Fibroblast of lung (primary cell): ENCODE data around the gene CT45A10. TPM values are rescaled to one million over a fixed set of nuclear protein-coding genes. Genes with fewer than 3 reads are reported as not detected.
"Not testable (repeated sequence)": the region's sequence is repeated elsewhere in the genome, so short reads cannot be mapped to it uniquely, and the experiment has no call there.

Source experiments
- DNase-seq, 2 donors: peaks; one replicate each; pipeline versions ENCODE4 v3.0.0 to v3.0.0-alpha.2; 2010; ENCODE audit warnings: low read depth in 2 of 2
- H2AFZ ChIP-seq: 2 replicates; pipeline ENCODE4 v1.5.1; 2012; ENCODE audit warnings: low read length, control low read depth, inconsistent platforms
- H3K27ac ChIP-seq: 2 replicates; pipeline ENCODE4 v1.5.1; 2011; ENCODE audit warnings: low read length, control low read depth; ENCODE audit not compliant: insufficient read depth
- H3K27me3 ChIP-seq: 2 replicates; pipeline ENCODE4 v1.5.1; 2011; ENCODE audit warnings: mild to moderate bottlenecking, low read length; ENCODE audit not compliant: control insufficient read depth, insufficient read depth
- H3K36me3 ChIP-seq: 2 replicates; pipeline ENCODE4 v1.5.1; 2011; ENCODE audit warnings: low read length; ENCODE audit not compliant: control insufficient read depth, insufficient read depth
- H3K4me1 ChIP-seq: 2 replicates; pipeline ENCODE4 v1.5.1; 2011; ENCODE audit warnings: low read length; ENCODE audit not compliant: control insufficient read depth, insufficient read depth; ENCODE audit errors: extremely low read depth
- H3K4me2 ChIP-seq: 2 replicates; pipeline ENCODE4 v1.5.1; 2011; ENCODE audit warnings: low read length, control low read depth; ENCODE audit not compliant: insufficient read depth; ENCODE audit errors: extremely low read depth
- H3K4me3 ChIP-seq, 4 experiments: fragments of 200-600 bp in 1 of 4; sonication (generic) in 1 of 4; replicated peaks in 1 of 4; 2 replicates each; pipeline ENCODE4 v1.5.1; 2011 to 2016; ENCODE audit warnings: low read length in 4 of 4, low read depth in 3 of 4, mild to moderate bottlenecking in 3 of 4, control low read depth in 2 of 4, inconsistent platforms in 1 of 4, mixed read lengths in 1 of 4; ENCODE audit not compliant: insufficient read depth in 1 of 4; ENCODE audit errors: control extremely low read depth in 1 of 4
- H3K79me2 ChIP-seq: 2 replicates; pipeline ENCODE4 v1.5.1; 2012; ENCODE audit warnings: mild to moderate bottlenecking, low read length, inconsistent platforms; ENCODE audit not compliant: control insufficient read depth, insufficient read depth
- H3K9ac ChIP-seq: 2 replicates; pipeline ENCODE4 v1.5.1; 2011; ENCODE audit warnings: mild to moderate bottlenecking, low read length, control low read depth; ENCODE audit not compliant: insufficient read depth
- H3K9me3 ChIP-seq: 2 replicates; pipeline ENCODE4 v1.5.1; 2012; ENCODE audit warnings: low read depth, low read length; ENCODE audit not compliant: control insufficient read depth, insufficient read depth
- H4K20me1 ChIP-seq: 2 replicates; pipeline ENCODE4 v1.5.1; 2011; ENCODE audit warnings: low read length; ENCODE audit not compliant: control insufficient read depth, insufficient read depth; ENCODE audit errors: extremely low read depth
- CTCF ChIP-seq, 2 donors: IDR thresholded peaks in 1 of 2; conservative IDR thresholded peaks in 1 of 2; 1 replicate in 1 of 2; 2 replicates in 1 of 2; pipeline ENCODE4 v1.5.1; 2011 to 2012; ENCODE audit warnings: low read length in 2 of 2, control low read depth in 1 of 2, inconsistent platforms in 1 of 2, low read depth in 1 of 2, mild to moderate bottlenecking in 1 of 2
- EZH2 ChIP-seq: IDR thresholded peaks from 2 replicates; pipeline ENCODE4 v1.5.1; 2012; ENCODE audit warnings: low read length, control low read depth, mild to moderate bottlenecking; ENCODE audit errors: missing control alignments
- polyA plus RNA-seq, 2 donors: library from polyadenylated mRNA; depleted of rRNA in 1 of 2; stranded (reverse) in 1 of 2; unstranded in 1 of 2; fragments of >200 nt; gene quantifications; 2 replicates each; pipeline ENCODE4 v1.2.1, GENCODE V29; 2011 to 2012; ENCODE audit warnings: missing spikeins in 1 of 2
- total RNA-seq: library from RNA; depleted of rRNA; stranded (reverse); fragments of >200 nt; gene quantifications from 2 replicates; pipeline ENCODE4 v1.2.1, GENCODE V29; 2014

The CT45A10 gene
- total and polyA plus RNA-seq, 2 donors (not counting 1 experiment from before 2014, with no cell fraction given): not detected

DNA sequence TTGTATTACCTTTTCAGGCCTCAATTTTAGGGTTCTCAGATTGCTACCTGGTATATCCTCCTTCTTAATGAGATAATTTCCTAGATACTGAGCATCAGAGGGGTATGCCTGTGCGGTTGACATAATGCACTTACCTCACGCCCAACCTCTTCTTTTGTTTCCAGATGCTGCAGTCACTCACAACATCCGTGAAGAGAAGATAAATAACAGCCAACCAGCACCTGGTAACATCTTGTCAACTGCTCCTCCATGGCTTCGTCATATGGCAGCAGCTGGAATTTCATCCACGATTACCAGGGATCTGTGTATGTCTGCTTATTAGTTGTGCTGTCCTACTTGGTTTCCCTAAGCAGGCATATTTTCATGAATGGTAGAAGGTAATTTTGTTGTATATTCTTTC lies 17.0 kb upstream of the CT45A10 start:
- no peak overlapping the region for H3K4me3 ChIP-seq
- no peaks in the 10 kb centered on the region for H3K79me2 ChIP-seq
- H3K4me1 ChIP-seq: no peaks in the 10 kb centered on the region
- H3K9ac ChIP-seq: no peak overlapping the region
- DNase-seq: no peak
- no peaks in the 10 kb centered on the region for H3K9me3 ChIP-seq
- no peaks in the 10 kb centered on the region for H3K36me3 ChIP-seq
- no peak overlapping the region for H3K27ac ChIP-seq
- no peak overlapping the region for H2AFZ ChIP-seq
- H4K20me1 ChIP-seq: no peaks in the 10 kb centered on the region
- no peaks in the 10 kb centered on the region for H3K27me3 ChIP-seq
- no peak for TF ChIP-seq EZH2
- TF ChIP-seq CTCF (conservative IDR thresholded peaks at IDR 0.05 in 1 of 2, IDR thresholded peaks at IDR 0.05 in 1 of 2; ENCODE audit: low read depth in 1 of 2, low read length in 2 of 2): no peak
- H3K4me2 ChIP-seq: no peak overlapping the region

- Histone ChIP-seq H3K27me3 (no peaks in the 10 kb centered on the region), H3K9me3 (no peaks in the 10 kb centered on the region), H3K36me3 (no peaks in the 10 kb centered on the region), H4K20me1 (no peaks in the 10 kb centered on the region), H2AFZ (no peak overlapping the region), H3K27ac (no peak overlapping the region), H3K4me2 (no peak overlapping the region), H3K4me3 (no peak overlapping the region), H3K79me2 (no peaks in the 10 kb centered on the region), H3K4me1 (no peaks in the 10 kb centered on the region), H3K9ac (no peak overlapping the region)
- no peak for TF ChIP-seq EZH2
- no peak for TF ChIP-seq CTCF (conservative IDR thresholded peaks at IDR 0.05 in 1 of 2, IDR thresholded peaks at IDR 0.05 in 1 of 2; ENCODE audit: low read depth in 1 of 2, low read length in 2 of 2)
- no peak for DNase-seq
Measured at GRCh38 chrX:135892781-135893180, 463 bp downstream of the CT45A10 start.

DNA sequence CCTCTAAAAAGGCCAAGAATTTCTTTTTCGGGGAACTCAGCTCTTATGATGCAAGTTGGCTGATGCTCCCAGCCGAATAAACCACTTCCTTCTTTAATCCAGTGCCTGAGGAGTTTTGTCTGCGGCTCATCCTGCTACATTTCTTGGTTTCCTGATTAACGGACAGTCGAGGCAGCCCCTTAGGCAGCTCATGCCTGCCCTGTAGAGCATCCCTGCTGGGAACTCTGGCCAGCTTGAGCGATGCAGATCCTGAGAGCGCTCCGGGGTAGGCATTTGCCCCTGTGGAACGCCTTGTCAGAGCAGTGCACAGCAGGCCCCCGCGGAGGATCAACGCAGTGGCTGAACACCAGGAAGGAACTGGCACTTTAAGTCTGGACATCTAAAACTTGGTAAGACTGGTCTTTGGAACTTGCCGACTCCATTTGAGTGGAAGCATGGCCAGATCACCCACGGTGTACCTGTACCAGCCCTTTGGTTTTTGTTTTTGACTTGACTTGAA lies 3.1 kb downstream of the CT45A10 start:
- no peak for TF ChIP-seq EZH2
- TF ChIP-seq CTCF (conservative IDR thresholded peaks at IDR 0.05 in 1 of 2, IDR thresholded peaks at IDR 0.05 in 1 of 2; ENCODE audit: low read depth in 1 of 2, low read length in 2 of 2): no peak
- Histone ChIP-seq H3K27ac (no peak overlapping the region), H3K79me2 (no peaks in the 10 kb centered on the region), H3K36me3 (no peaks in the 10 kb centered on the region), H3K4me1 (no peaks in the 10 kb centered on the region), H2AFZ (no peak overlapping the region), H3K9me3 (no peaks in the 10 kb centered on the region), H4K20me1 (no peaks in the 10 kb centered on the region), H3K4me2 (no peak overlapping the region), H3K27me3 (no peaks in the 10 kb centered on the region), H3K9ac (no peak overlapping the region), H3K4me3 (no peak overlapping the region)
- no peak for DNase-seq

- H3K27me3 ChIP-seq, H3K4me3 ChIP-seq, H3K79me2 ChIP-seq, H2AFZ ChIP-seq, H3K9me3 ChIP-seq, H3K36me3 ChIP-seq, H4K20me1 ChIP-seq, H3K27ac ChIP-seq, DNase-seq, H3K4me2 ChIP-seq, H3K4me1 ChIP-seq, H3K9ac ChIP-seq: not testable (repeated sequence)
Measured at GRCh38 chrX:135888976-135889375, 4.3 kb downstream of the CT45A10 start.

GRCh38 chrX:135888230-135888629 lies 5.0 kb downstream of the CT45A10 start:
- not testable (repeated sequence) for H3K4me3 ChIP-seq, H3K9ac ChIP-seq, H3K4me1 ChIP-seq, DNase-seq, H3K27me3 ChIP-seq, H3K36me3 ChIP-seq, H3K79me2 ChIP-seq, H2AFZ ChIP-seq, H3K4me2 ChIP-seq, H4K20me1 ChIP-seq, H3K27ac ChIP-seq, H3K9me3 ChIP-seq
